ENCODE results near the gene SYCE3. TPM values are rescaled to one million over a fixed set of nuclear protein-coding genes. Genes with fewer than 3 reads are reported as not detected.

Gene SYCE3
- total RNA-seq, 1 donor from 2014 or later, result 0.76 TPM

DNA sequence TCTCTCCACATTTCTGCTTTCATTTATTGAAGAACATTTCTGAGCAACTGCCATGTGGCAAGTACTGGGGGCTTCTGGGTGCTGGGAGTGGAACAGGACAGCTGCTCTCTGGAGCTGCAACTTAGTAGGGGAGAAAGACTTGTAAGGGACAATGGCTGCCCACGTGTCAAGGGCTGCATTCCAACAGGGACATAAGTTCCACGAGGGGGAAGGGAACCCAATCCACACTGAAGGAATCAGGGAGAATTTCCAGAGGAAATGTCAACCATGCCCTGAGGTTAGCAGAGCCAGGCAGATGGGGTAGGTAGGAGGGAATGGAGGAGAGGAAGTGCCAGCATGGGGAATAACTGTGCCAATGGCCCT, 39.6 kb upstream of the SYCE3 start:
- DNase-seq (ENCODE audit: low spot score in 2 of 2, unreplicated experiment in 2 of 2), result no peak
- peak overlapping the region; percentile 66 for H3K4me3 Mint-ChIP-seq
- peaks cover 7% of the 10 kb centered on the region for H3K4me1 Mint-ChIP-seq
- H3K9me3 Mint-ChIP-seq, result no peaks in the 10 kb centered on the region
- TF ChIP-seq, protein P1, sequence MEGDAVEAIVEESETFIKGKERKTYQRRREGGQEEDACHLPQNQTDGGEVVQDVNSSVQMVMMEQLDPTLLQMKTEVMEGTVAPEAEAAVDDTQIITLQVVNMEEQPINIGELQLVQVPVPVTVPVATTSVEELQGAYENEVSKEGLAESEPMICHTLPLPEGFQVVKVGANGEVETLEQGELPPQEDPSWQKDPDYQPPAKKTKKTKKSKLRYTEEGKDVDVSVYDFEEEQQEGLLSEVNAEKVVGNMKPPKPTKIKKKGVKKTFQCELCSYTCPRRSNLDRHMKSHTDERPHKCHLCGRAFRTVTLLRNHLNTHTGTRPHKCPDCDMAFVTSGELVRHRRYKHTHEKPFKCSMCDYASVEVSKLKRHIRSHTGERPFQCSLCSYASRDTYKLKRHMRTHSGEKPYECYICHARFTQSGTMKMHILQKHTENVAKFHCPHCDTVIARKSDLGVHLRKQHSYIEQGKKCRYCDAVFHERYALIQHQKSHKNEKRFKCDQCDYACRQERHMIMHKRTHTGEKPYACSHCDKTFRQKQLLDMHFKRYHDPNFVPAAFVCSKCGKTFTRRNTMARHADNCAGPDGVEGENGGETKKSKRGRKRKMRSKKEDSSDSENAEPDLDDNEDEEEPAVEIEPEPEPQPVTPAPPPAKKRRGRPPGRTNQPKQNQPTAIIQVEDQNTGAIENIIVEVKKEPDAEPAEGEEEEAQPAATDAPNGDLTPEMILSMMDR (IDR thresholded peaks at IDR 0.05; ENCODE audit: unreplicated experiment), result no peak
- peaks cover 2% of the 10 kb centered on the region for H3K36me3 Mint-ChIP-seq
- H3K27ac Mint-ChIP-seq, result no peak overlapping the region
- peaks cover 55% of the 10 kb centered on the region for H3K27me3 Mint-ChIP-seq (ENCODE audit: low read depth)

DNA sequence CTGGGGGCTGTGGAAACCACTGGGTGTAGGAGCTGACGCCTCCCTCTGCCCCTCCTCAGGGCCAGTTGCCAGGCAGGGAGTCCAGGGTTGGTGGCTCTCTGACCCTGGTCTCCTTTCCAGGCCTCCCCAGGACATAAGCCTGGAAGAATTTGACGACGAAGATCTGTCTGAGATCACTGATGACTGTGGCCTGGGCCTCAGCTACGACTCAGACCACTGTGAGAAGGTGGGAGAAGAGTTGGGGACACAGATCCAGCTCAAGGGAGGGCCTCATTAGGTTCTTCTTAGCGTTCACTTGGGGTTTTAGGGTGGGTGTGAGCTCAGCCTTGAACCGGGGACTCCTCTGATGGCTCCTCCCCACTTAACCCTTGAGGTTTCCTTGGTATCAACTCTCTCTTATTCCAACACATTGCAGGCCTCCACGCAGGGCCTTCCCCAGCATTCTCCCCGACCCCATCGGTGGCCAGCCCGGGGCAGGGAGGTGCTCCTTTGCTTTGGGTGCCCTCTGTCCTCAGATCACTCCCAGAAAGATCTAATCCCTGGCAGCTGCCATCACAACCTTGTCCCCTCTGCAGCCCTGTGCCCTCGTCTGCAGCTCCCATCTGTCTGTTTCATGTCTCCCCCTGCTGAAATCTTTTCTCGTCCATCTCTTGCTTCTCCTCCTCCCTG, 39.1 kb upstream of the SYCE3 start:
- H3K27ac Mint-ChIP-seq, result no peak overlapping the region
- no peaks in the 10 kb centered on the region for H3K9me3 Mint-ChIP-seq
- H3K4me1 Mint-ChIP-seq, result peaks cover 7% of the 10 kb centered on the region
- peak overlapping the region; percentile 66 for H3K4me3 Mint-ChIP-seq
- peaks cover 50% of the 10 kb centered on the region for H3K27me3 Mint-ChIP-seq (ENCODE audit: low read depth)
- TF ChIP-seq, protein P1 (IDR thresholded peaks at IDR 0.05; ENCODE audit: unreplicated experiment), result no peak
- peaks cover 4% of the 10 kb centered on the region for H3K36me3 Mint-ChIP-seq
- no peak for DNase-seq (ENCODE audit: low spot score in 2 of 2, unreplicated experiment in 2 of 2)

DNA sequence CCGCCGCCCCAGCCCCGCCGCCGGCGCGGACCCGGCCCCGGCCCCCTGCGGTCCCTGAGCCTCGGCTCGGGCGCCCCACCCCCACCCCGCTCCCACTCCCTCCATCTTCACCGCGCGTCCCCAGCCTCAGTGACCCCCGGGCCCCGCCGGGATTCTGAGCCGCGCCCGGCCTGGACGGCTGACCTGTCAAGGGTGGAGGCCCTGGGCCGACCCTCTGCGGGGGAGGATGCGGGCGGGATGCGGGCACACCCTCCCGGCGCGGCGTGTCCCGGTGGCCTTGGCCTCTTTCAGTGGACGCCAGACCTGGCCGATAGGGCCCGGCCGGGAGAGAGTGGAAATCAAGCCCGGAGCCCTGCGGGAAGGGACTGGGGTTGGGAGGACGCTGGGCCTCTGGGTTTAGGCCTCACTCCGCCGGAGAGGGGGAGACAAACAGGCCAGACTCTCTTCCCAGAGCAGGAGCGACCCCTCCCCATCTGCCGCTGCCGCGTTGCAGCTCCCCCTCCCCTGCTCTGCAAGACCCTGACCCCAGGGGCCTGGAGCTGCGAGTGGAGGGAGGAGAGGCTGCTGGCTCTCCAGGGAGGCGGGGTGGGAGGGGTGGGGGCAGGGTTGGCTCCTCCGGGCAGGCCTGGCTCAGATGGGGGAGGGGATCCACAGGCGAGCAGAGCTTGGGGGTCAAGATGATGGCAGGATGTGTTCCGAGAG, 38.4 kb upstream of the SYCE3 start:
- no peak for DNase-seq (ENCODE audit: low spot score in 2 of 2, unreplicated experiment in 2 of 2)

DNA sequence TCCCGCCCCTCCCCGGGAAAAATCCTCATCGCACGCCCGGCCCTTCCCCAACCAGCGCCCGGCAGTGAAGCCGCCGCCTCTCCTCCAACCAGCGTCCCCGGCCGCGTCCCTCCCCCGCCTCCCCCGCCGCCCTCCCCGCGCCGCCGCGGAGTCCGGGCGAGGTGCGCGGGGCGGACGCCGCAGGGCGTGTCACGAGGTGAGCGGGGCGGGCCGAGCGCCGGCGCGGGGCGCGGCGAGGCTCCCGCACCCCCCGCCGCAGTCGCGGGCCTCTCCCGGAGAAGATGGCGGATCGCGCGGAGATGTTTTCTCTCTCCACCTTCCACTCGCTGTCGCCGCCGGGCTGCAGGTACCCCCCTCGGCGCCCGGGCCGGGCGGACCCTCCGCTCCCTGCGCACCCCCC, 37.8 kb upstream of the SYCE3 start, which contains the start of gene MAPK8IP2:
TSS of gene MAPK8IP2 (plus strand) at position 256 of the 400 bp plus-strand sequence. CDS start at position 282, 26 bp downstream.
- Mint-ChIP-seq H3K36me3 (peaks cover 8% of the 10 kb centered on the region), H3K27me3 (ENCODE audit: low read depth) (peaks cover 41% of the 10 kb centered on the region), H3K4me3 (peak within 1 kb of the TSS; percentile 66), H3K4me1 (peaks cover 7% of the 10 kb centered on the region), H3K9me3 (no peaks in the 10 kb centered on the region), H3K27ac (no peak within 1 kb of the TSS)
- DNase-seq (ENCODE audit: low spot score in 2 of 2, unreplicated experiment in 2 of 2), result no peak
- TF ChIP-seq, protein P1 (IDR thresholded peaks at IDR 0.05; ENCODE audit: unreplicated experiment), result no peak

More for the DNA sequence above, 38.4 kb upstream of the SYCE3 start:
- H3K27me3 Mint-ChIP-seq (ENCODE audit: low read depth), result peaks cover 45% of the 10 kb centered on the region
- H3K27ac Mint-ChIP-seq, result no peak overlapping the region
- peaks cover 7% of the 10 kb centered on the region for H3K4me1 Mint-ChIP-seq
- peaks cover 6% of the 10 kb centered on the region for H3K36me3 Mint-ChIP-seq
- peak overlapping the region; percentile 66 for H3K4me3 Mint-ChIP-seq
- TF ChIP-seq, protein P1 (IDR thresholded peaks at IDR 0.05; ENCODE audit: unreplicated experiment), result no peak
- no peaks in the 10 kb centered on the region for H3K9me3 Mint-ChIP-seq

DNA sequence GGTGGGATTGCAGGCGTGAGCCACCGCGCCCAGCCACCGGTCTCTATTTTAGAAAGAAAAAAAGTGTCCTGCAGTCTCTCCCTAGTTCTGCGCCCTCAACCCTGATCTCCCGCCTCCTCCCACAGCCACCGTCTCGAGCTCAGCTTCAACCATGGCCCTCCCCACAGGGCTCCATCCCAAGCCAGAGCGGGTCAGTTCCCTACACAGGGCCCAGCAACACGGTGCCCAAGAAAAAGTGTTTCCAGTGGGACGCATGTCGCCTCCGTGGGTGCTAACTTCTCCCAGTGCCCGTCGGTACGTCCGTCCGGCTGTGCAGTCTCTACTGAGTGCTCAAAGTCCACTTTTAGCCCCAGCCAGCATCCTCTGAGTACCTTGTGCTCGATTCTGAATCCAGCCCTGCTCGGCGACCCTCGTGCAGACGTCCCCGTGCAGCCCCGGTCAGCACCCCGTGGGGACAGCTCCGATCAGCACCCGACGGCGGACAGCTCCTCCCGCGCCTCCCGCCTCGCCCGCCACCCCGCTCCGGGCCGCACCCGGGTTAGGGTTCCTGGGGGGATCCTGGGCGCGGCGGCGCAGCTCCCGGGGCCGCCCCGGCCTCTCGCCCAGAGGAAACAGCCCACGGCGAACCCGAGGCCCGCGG, 37.2 kb upstream of the SYCE3 start:
- Mint-ChIP-seq H3K4me3 (peak overlapping the region; percentile 64), H3K27me3 (ENCODE audit: low read depth) (peaks cover 36% of the 10 kb centered on the region), H3K27ac (no peak overlapping the region), H3K9me3 (no peaks in the 10 kb centered on the region), H3K4me1 (peaks cover 7% of the 10 kb centered on the region), H3K36me3 (peaks cover 8% of the 10 kb centered on the region)
- peak; percentile 80 to 91 for DNase-seq (ENCODE audit: low spot score in 2 of 2, unreplicated experiment in 2 of 2)
- TF ChIP-seq, protein P1 (IDR thresholded peaks at IDR 0.05; ENCODE audit: unreplicated experiment), result no peak
